Mesothelial cell of epicardium (in vitro differentiated cells): ENCODE measurements around the gene CNOT8. TPM values are rescaled to one million over a fixed set of nuclear protein-coding genes. Genes with fewer than 3 reads are reported as not detected.

Source experiments
- DNase-seq, 2 experiments: peaks; one replicate each; pipeline ENCODE4 v3.0.0; 2021; ENCODE audit warnings: low spot score in 2 of 2; ENCODE audit not compliant: unreplicated experiment in 2 of 2
- H3K27ac Mint-ChIP-seq: 2 replicates; pipeline ENCODE4 v1.8.0; 2021; ENCODE audit warnings: mixed read lengths
- H3K27me3 Mint-ChIP-seq: 2 replicates; pipeline ENCODE4 v1.8.0; 2021; ENCODE audit warnings: low read depth, mixed read lengths
- H3K36me3 Mint-ChIP-seq: 2 replicates; pipeline ENCODE4 v1.8.0; 2021; ENCODE audit warnings: mixed read lengths
- H3K4me1 Mint-ChIP-seq: 2 replicates; pipeline ENCODE4 v1.8.0; 2021; ENCODE audit warnings: mixed read lengths
- H3K4me3 Mint-ChIP-seq: 2 replicates; pipeline ENCODE4 v1.8.0; 2021; ENCODE audit warnings: mild to moderate bottlenecking, moderate library complexity, mixed read lengths
- H3K9me3 Mint-ChIP-seq: 2 replicates; pipeline ENCODE4 v1.8.0; 2021; ENCODE audit warnings: mixed read lengths
- microRNA-seq: library from miRNA; unstranded; fragments of <30 nt; microRNA quantifications from one replicate; pipeline ENCODE4 v1.2.0, GENCODE V29; 2021; ENCODE audit warnings: inconsistent platforms, mixed read lengths
- total RNA-seq: library from RNA; stranded (reverse); gene quantifications from 3 replicates; pipeline ENCODE4 v1.2.1, GENCODE V29; 2021
- TF ChIP-seq, protein P1 (sequence below): fragments of 200-600 bp; sonication (generic); IDR thresholded peaks from one replicate; pipeline ENCODE4 v1.5.0; 2021; ENCODE audit warnings: antibody characterized with exemption; ENCODE audit not compliant: unreplicated experiment

Gene CNOT8
- total RNA-seq, 1 donor from 2014 or later: 58.3 TPM

DNA sequence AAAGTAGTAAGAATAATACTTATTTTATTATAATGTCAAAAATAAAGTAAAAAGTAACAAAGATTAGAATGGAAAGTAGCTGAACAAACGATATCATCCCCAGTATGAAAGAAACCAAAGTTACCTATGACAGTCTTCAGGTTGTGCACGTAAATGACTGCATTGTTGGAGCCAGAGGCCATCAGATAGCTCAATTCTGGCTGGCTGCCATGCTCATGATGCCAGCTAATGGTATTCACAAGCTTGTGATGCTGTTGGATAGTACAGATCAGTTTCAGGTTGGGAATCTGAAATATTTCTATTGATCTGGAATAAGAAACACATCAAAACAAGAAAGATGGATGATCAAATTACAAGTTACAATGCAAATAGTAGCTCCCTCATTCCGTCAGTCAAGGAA lies 58.4 kb downstream of the CNOT8 start:
- no peak for DNase-seq
- Mint-ChIP-seq H3K27me3 (no peaks in the 10 kb centered on the region), H3K36me3 (peaks cover 32% of the 10 kb centered on the region), H3K27ac (no peak overlapping the region), H3K4me3 (no peak overlapping the region), H3K4me1 (peaks cover 6% of the 10 kb centered on the region), H3K9me3 (no peaks in the 10 kb centered on the region)
- TF ChIP-seq, protein P1, sequence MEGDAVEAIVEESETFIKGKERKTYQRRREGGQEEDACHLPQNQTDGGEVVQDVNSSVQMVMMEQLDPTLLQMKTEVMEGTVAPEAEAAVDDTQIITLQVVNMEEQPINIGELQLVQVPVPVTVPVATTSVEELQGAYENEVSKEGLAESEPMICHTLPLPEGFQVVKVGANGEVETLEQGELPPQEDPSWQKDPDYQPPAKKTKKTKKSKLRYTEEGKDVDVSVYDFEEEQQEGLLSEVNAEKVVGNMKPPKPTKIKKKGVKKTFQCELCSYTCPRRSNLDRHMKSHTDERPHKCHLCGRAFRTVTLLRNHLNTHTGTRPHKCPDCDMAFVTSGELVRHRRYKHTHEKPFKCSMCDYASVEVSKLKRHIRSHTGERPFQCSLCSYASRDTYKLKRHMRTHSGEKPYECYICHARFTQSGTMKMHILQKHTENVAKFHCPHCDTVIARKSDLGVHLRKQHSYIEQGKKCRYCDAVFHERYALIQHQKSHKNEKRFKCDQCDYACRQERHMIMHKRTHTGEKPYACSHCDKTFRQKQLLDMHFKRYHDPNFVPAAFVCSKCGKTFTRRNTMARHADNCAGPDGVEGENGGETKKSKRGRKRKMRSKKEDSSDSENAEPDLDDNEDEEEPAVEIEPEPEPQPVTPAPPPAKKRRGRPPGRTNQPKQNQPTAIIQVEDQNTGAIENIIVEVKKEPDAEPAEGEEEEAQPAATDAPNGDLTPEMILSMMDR: no peak

DNA sequence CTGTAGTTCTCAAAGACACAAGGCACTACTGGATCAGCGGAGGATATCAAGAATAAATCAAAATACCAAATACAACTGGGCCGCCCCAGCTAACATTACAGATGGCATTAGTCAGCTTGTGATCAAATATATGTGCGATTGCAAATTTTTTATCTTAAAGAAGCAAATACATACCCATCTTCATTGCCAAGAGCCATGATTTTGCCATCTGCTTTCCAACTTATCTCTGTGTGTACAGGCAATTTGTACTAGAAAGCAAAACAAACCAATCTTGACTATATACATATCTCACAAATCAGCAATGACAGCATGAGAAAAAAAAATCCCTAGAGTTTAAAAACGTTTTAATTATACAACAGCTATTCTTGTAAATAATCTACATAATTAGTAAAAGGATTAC lies 59.3 kb downstream of the CNOT8 start:
- Mint-ChIP-seq H3K9me3 (no peaks in the 10 kb centered on the region), H3K27me3 (no peaks in the 10 kb centered on the region), H3K27ac (no peak overlapping the region), H3K36me3 (peaks cover 26% of the 10 kb centered on the region), H3K4me1 (peaks cover 6% of the 10 kb centered on the region), H3K4me3 (no peak overlapping the region)
- TF ChIP-seq, protein P1: no peak
- DNase-seq: no peak

DNA sequence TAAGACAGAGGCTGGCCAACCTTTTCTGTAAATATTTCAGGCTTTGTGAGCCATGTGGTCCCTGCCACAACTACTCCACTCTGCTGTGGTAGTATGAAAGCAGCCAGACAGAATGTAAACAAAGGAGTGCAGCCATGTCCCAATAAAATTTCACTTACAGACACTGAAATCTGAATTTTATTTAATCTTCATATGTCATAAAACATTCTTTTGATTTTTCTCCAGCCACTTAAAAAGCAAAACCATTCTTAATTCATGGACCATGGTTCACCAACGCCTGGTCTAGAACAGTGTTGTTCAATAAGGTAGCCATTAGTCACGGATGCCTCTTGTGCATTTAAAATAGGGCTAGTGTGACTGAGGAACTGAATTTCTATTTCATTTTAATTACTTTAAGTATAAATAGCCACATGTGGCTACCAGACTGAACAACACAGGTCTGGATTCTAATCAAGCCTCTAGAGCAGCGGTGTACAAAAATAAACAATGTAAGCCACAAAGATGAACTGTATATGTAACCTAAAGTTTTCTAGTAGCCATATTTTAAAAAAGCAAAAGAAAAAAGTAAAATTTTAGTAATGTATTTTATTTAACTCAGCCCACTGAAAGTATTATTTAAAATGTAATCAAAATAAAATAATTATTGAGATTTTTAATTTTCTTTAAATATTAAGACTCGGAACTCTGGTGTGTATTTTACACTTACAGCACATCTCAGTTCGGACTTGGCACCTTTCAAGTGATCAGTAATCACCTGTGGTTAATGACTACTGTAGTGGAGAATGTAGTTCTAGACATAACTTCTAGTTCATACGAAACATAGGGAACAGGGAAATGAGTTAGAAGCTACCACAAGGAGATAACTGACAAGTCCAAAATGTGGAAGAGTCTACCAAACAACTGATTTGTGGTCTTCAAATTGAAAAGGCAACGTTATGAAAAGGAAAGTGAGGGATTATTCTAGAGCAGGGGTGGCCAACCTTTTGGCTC lies 65.3 kb downstream of the CNOT8 start:
- TF ChIP-seq, protein P1: no peak
- Mint-ChIP-seq H3K27ac (no peak overlapping the region), H3K36me3 (peaks cover 43% of the 10 kb centered on the region), H3K9me3 (no peaks in the 10 kb centered on the region), H3K4me1 (peaks cover 6% of the 10 kb centered on the region), H3K4me3 (no peak overlapping the region), H3K27me3 (no peaks in the 10 kb centered on the region)
- DNase-seq: no peak

Small RNA genes lying within 50 kb of the gene (microRNA-seq; reads per million reads assigned to microRNA genes)
- not detected for gene MIR378H

Other genes with a start within 250 kb of the CNOT8 start
- gene LARP1, start 103.2 kb upstream of the CNOT8 start, total RNA-seq: 245 to 249 TPM (median 245 TPM) in 3 replicates
- 30.6 to 33.9 TPM (median 33.8 TPM) in 3 replicates for gene FAXDC2, start 8.0 kb upstream of the CNOT8 start, total RNA-seq
- gene GEMIN5, start 79.6 kb downstream of the CNOT8 start, total RNA-seq: 21.9 to 25.0 TPM (median 22.0 TPM) in 3 replicates
- gene MRPL22, start 82.4 kb downstream of the CNOT8 start, total RNA-seq: 36.0 to 46.4 TPM (median 41.7 TPM) in 3 replicates
- gene KIF4B, start 155.1 kb downstream of the CNOT8 start, total RNA-seq: 0.07 to 0.11 TPM in 2 of 3 replicates, not detected in the other